ENCODE data around the gene DNAH7. TPM values are rescaled to one million over a fixed set of nuclear protein-coding genes. Genes with fewer than 3 reads are reported as not detected.

DNAH7 gene
- total and polyA plus RNA-seq, 2 of the 4 experiments (the other 2 are of a cell fraction) = 0.22 to 0.36 TPM

DNA sequence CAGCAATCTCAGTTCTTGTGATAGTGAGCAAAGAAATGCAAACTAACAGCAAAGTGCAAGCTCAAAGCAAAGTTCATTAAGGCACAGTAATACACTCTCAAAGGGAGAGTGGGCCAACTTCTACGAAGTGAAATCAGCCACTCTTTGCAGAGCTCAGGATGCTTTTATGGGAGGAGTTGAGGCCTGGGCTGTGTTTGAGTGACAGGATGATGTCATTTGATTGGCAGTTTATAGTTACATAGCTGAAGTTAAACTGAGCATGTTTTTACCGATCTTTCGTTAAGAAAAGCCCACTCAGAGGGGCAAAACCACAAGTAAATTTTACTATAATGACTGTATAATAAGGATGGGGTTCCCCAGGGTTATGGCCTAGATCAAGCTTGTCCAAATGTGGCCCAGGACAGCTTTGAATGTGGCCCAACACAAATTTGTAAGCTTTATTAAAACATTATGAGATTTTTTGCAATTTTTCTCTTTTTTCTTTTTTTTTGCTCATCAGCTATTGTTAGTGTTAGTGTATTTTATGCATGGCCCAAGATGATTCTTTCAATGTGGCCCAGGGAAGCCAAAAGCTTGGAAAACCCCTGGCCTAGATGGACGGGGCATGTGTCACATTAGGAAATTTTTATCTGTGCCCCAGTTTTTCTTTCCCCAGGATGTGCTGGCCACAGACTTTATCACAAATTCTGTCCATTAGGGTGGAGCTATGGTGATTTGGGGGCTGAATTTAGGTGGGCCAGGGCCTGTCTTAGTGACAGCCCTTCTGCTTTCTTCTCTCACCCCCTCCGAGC, 8.3 kb upstream of the DNAH7 start:
- Histone ChIP-seq H3K4me2 (ENCODE audit: low read depth, low read length) (no peak overlapping the region), H3K56ac (ENCODE audit: extremely low read depth, insufficient read depth, low read length) (no peak overlapping the region), H3K23ac (ENCODE audit: low read depth, low read length) (no peak overlapping the region), H3K9me3 (ENCODE audit: control insufficient read depth, insufficient read depth, low read length) (no peaks in the 10 kb centered on the region), H2BK20ac (ENCODE audit: low read depth, low read length) (peak overlapping the region; percentile 47; the same call in 1 of the 2 replicates), H2AFZ (replicated peaks; ENCODE audit: low read length, poor library complexity) (no peak overlapping the region), H3K27ac (ENCODE audit: insufficient read depth, low read length) (peak overlapping the region; percentile 5; the same call in 1 of the 2 replicates), H3K4me3 (ENCODE audit: insufficient read depth, low read depth, low read length) (no peak overlapping the region), H3K36me3 (ENCODE audit: control insufficient read depth, insufficient read depth, low read length) (no peaks in the 10 kb centered on the region), H2AK5ac (ENCODE audit: low read depth, low read length) (peak overlapping the region; percentile 1; the same call in 1 of the 2 replicates), H3K27me3 (ENCODE audit: control insufficient read depth, insufficient read depth, low read length) (no peaks in the 10 kb centered on the region), H4K91ac (ENCODE audit: insufficient read depth, low read depth, low read length) (peak overlapping the region; percentile 8; the same call in 1 of the 2 replicates), H4K8ac (ENCODE audit: low read depth in 2 of 2, low read length in 2 of 2) (peak overlapping the region; percentile 10 to 24; a peak in 1 of 4 replicates), H3K4me1 (ENCODE audit: control insufficient read depth, insufficient read depth, low read length) (peaks cover 6% of the 10 kb centered on the region), H4K5ac (ENCODE audit: low read depth, low read length) (peak overlapping the region; percentile 59), H3K79me1 (ENCODE audit: low read depth in 1 of 2, low read length in 2 of 2) (no peaks in the 10 kb centered on the region), H3K4ac (ENCODE audit: low read depth, low read length) (peak overlapping the region; percentile 28), H3K9ac (ENCODE audit: low read depth, low read length) (no peak overlapping the region), H3K14ac (replicated peaks; ENCODE audit: low read depth, low read length) (peak overlapping the region; percentile 4; the same call in 1 of the 2 replicates), H3K9me1 (ENCODE audit: insufficient read depth, low read length) (peaks cover 2% of the 10 kb centered on the region; the same call in 1 of the 2 replicates), H2BK120ac (ENCODE audit: low read depth, low read length) (peak overlapping the region; percentile 65), H2AK9ac (replicated peaks; ENCODE audit: low read depth, low read length, poor library complexity) (no peak overlapping the region), H4K20me1 (ENCODE audit: insufficient read depth, low read length) (no peaks in the 10 kb centered on the region), H2BK5ac (ENCODE audit: low read depth, low read length, poor library complexity, severe bottlenecking) (no peak overlapping the region), H2BK15ac (ENCODE audit: low read depth, low read length) (peak overlapping the region; percentile 6; the same call in 1 of the 3 replicates), H3K18ac (ENCODE audit: low read depth, low read length) (peak overlapping the region; percentile 74)
- no TSS peak for BruUV-seq (replicated peaks)
- TF ChIP-seq NFE2L2 (IDR thresholded peaks at IDR 0.05; ENCODE audit: low read depth, low read length) (no peak), BHLHE40 (IDR thresholded peaks at IDR 0.05; ENCODE audit: low read depth, low read length) (no peak), POLR2A (IDR thresholded peaks at IDR 0.05; ENCODE audit: low read depth, low read length) (no peak), RCOR1 (IDR thresholded peaks at IDR 0.05; ENCODE audit: insufficient replicate concordance, low read length) (no peak), MXI1 (IDR thresholded peaks at IDR 0.05; ENCODE audit: borderline replicate concordance, low read depth, low read length) (no peak), SMC3 (IDR thresholded peaks at IDR 0.05; ENCODE audit: low read depth, low read length) (no peak), FOS (IDR thresholded peaks at IDR 0.05; ENCODE audit: low read depth, low read length) (no peak), MAFK (IDR thresholded peaks at IDR 0.05; ENCODE audit: low read depth, low read length) (no peak), CEBPB (IDR thresholded peaks at IDR 0.05; ENCODE audit: low read depth, low read length) (no peak), MAZ (IDR thresholded peaks at IDR 0.05; ENCODE audit: borderline replicate concordance, low read depth, low read length) (no peak)
- TF ChIP-seq, protein P1, sequence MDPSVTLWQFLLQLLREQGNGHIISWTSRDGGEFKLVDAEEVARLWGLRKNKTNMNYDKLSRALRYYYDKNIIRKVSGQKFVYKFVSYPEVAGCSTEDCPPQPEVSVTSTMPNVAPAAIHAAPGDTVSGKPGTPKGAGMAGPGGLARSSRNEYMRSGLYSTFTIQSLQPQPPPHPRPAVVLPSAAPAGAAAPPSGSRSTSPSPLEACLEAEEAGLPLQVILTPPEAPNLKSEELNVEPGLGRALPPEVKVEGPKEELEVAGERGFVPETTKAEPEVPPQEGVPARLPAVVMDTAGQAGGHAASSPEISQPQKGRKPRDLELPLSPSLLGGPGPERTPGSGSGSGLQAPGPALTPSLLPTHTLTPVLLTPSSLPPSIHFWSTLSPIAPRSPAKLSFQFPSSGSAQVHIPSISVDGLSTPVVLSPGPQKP (IDR thresholded peaks at IDR 0.05; ENCODE audit: borderline replicate concordance, low read depth, low read length) = no peak
- CTCF ChIA-PET = interaction anchor here (0.6 to 2.8 kb wide), 7 partner anchors 9 to 348 kb away, joined by 3 to 28 read pairs (median 4); partner anchors contain the start of gene DNAH7
- no CpG with 5 or more reads among the region's 5 CpGs for WGBS, 2 experiments (ENCODE audit: extremely low coverage in 2 of 2, insufficient read length in 1 of 2)
- ATAC-seq (ENCODE audit: low read depth) (no peak), DNase-seq (no peak)
- intact Hi-C loops (cut with micrococcal nuclease) = no loop called here
- in situ Hi-C loops (cut with MboI; ENCODE audit: low sequenced_read_pairs) = loop anchor here (5.0 to 25.0 kb wide), 3 partner anchors 220 to 678 kb away; no protein-coding TSS in a partner anchor
- POLR2A ChIA-PET (ENCODE audit: unreplicated experiment) = no interaction called here
- dilution Hi-C loops (cut with HindIII; ENCODE audit: low sequenced_read_pairs, unreplicated experiment) = no loop called here

Measured in IMR-90 (cell line).